GM18520 (cell line): ENCODE data around the gene LYPD1.
"Not testable (repeated sequence)": the region's sequence is repeated elsewhere in the genome, so short reads cannot be mapped to it uniquely, and the experiment has no call there.

Experiments used
- ATAC-seq: cut with Tn5 transposase; IDR thresholded peaks from one replicate; pipeline ENCODE4 v1.9.1; 2021; ENCODE audit not compliant: unreplicated experiment

The LYPD1 gene, protein sequence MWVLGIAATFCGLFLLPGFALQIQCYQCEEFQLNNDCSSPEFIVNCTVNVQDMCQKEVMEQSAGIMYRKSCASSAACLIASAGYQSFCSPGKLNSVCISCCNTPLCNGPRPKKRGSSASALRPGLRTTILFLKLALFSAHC

DNA sequence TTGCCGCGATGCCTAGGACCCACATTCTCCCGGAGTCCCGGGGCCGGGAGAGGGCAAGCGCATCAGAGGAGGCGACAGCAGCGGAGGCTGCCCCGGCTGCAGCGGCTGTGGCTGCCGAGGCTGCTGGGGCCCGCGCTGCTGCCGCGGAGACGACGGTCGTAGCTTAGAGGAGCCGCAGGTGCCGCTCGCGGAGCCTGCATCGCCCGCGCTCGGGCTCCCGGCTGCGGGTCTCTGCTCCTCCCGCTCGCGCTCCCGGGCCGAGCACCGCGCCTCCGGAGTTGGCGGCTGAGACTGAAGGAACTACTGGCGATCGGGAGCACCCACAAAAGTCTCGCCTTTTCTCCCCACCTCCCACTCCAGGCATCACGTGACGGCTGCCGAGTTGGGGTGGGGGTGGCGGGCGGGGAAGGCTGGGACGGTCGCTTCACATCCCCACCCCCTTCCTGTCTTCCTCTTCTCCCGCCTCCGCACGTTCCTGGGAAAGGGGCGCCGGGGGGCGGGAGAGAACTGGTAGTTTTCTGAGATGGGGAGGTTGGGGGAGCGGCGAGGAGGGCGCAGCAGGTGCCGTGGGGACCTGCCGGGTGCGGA lies at the start of gene LYPD1:
TSS of gene LYPD1 (minus strand) at position 298 of the 588 bp plus-strand sequence. CDS start at position 25, 273 bp downstream.
- no peak for ATAC-seq

DNA sequence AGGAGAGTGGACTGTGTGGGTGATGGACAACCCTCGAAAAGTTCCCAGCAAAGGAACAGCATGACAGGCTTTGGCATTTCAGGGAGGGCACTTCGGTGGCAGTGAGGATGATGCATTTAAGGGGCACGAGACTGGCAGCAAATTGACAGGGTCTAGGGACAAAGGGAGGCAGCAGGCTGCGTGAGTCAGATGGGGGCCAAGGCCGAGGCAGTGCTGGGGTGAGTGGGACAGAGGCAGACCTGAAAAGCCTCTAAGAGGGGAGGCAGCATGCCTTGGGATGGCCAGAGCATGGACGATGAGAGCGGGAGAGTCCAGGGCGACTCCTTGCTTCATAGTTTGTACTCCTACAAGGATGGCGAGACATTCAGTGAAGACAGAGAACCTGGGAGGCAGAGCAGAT lies 49.5 kb upstream of the LYPD1 start:
- no peak for ATAC-seq

DNA sequence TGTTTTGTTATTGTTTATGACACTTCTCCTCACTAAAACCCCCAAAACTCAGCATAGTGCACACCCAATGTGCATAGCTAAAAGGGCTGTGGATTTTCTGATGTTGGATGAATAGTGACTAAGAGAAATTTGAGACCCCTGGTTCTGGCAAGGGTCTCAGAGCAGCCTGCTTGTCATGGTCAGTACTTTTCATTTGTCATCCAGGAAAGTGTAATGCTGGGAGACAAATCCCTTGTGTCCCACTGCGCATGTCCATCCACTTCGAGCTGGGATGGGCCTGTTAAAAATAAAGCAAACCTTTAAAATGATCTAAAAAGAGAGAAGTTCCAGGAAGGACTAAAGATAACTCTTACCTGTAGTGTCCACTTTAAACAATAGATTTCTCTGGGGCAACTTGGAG lies 46.9 kb upstream of the LYPD1 start:
- ATAC-seq: no peak

DNA sequence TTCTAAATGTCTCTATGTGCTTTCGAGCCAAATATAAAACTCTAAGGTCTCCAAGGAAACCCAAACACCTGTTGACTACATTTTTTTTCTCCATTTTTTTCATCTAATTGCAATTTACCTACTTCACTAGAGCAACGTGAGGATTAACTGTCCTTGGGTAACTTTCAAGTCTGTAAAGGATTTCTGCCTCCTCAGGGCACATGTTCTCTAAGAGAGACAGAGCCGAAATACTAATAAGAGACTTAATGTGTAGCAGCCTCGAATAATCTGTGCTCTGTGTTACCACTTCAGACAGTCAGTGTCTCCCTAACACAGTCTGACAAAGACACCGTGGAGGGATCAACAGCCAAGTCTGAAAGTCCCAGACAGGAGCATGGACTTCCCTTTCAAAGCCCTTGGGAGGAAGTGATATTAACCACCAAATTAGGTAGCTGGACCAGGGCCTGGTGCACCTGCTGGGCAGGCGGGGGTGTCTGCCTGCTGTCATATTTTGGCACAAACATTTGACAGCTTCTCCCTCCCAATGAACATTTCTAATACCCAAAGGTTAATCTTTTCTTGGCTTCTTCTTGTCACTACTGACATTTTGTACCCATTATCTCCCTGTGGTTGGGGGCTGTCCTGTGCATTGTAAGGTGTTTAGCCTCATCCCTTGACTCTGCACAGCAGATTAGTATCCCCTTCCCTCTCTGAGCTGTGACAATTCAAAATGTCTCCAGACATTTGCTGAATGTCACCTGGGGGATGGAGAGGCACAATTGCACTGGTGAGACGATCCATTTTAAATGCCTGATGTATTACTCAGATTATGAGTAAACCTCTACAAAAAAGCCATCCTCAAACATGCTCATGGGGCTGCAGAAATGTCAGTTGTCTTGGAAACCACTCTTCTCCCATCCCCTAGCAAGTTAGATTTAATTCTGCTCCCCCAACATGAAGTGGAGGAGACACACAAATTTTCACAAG lies 45.7 kb upstream of the LYPD1 start:
- ATAC-seq: no peak

DNA sequence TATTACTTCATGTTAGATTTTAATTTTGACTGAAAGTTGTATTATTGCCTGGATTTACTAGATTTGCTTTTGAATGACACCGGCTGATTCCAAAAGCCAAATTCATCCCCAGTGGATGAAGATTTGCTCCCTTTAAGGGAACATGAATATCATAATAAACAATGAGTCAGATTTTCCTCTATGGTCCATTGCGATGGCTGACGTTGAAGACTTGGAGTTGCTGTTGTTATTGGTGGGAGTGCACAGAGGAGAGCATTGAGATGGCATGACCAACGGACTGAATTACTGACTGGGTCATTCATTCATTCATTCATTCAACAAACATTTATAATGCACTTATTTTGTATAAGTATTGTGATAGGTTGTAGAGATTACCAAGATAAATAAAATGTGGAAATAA lies 33.4 kb upstream of the LYPD1 start:
- no peak for ATAC-seq

DNA sequence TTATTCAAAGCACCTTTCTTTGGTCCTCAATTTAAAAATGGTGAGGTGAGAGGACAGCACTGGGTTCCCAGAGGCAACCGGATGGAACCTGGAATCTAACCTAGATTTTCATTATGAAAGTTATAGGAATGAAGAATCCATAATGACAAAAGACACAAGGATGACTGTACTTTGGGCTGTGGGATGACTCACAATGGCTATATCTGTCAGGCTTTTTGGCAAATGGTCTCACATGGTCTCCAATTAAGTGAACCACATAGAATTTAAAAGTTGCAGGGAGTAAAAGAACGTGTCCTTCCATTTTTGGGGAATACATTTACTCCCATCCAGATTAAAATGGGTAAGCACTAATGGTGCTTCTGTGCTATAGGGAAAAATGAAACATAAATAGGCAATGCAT lies 31.8 kb upstream of the LYPD1 start:
- ATAC-seq: no peak

DNA sequence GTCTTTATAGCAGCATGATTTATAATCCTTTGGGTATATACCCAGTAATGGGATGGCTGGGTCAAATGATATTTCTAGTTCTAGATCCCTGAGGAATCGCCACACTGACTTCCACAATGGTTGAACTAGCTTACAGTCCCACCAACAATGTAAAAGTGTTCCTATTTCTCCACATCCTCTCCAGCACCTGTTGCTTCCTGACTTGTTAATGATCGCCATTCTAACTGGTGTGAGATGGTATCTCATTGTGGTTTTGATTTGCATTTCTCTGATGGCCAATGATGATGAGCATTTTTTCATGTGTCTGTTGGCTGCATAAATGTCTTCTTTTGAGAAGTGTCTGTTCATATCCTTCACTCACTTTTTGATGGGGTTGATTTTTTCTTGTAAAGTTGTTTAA lies 29.8 kb upstream of the LYPD1 start:
- not testable (repeated sequence) for ATAC-seq

DNA sequence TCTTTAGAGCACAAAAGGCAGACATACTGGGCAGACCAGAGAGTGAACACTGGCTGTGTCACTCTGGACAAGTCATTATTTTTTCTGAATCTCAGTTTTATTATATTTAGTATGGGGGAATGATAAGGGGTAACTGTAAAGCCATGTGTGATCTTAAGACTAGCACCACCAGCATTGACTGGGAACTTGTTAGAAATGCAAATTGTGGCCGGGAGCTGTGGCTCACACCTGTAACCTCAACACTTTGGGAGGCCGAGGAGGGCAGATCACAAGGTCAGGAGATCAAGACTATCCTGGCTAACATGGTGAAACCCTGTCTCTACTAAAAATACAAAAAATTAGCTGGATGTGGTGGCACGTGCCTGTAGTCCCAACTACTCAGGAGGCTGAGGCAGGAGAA lies 28.3 kb upstream of the LYPD1 start:
- peak; percentile 67 for ATAC-seq

DNA sequence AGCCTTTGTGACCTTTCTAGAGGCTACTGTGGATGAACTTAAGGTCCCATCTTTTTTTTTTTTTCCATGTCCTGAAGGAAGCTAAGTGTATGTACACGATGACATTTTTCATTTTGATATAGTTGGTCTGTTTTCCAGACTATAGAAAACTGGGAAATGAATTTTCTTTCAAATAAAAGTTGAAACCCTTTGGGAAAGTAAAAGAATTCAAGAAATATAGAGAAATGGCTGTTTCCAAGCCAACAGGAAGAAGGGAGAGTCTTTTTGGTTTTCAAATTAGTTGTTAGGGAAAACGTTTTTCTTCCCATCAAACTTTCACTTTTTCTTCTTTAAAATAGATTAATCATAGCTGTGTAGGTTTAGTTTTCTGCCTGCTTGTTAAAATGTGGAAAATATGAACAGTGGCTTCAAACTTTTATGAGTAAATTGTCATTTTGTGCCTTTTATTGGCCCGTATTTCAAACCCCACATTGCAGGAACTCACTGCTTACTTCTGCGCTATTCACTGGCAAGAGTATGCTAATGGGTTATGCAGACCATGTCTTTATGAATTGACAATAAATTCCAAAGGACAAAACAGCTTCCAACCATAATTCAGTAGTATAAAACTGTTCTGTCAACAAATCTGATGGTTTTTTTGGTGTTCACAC lies 27.7 kb upstream of the LYPD1 start:
- no peak for ATAC-seq

DNA sequence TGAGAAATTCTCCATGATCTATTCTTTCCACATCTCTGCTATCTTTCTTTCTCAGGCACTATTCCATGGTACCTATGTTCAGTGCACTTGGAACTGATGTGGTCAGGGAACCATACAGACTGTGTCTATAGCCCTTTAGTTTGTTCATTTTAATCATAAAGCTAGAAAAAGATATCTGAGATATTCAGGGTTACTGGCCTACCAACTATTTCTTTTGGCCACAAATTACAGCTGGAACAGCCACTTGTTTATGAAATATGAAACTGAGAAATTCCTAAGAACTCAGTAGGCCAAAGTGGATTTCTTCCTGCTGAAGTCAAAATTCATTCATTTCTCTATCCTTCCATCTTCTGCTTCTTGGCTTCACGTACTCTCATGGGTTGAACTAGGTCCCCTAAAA lies 22.8 kb upstream of the LYPD1 start:
- no peak for ATAC-seq

DNA sequence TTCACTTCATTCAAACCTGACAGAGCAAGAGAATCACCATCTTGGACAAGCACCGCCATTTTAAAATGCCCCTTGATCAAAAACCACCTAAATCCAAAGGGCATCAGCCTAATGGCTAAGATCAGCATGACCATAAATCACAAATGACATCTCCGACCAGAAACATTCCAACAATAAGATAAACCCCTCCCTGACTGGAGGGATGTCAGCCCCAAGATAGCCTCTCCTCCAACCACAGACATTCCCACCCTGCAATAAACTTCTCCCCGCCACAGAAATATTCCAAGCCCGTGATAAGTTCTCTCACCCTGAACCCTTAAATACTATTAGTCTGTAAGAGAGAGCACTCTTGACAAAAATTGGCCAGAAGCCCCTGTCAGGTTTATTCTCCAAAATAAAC lies 21.6 kb upstream of the LYPD1 start:
- no peak for ATAC-seq

DNA sequence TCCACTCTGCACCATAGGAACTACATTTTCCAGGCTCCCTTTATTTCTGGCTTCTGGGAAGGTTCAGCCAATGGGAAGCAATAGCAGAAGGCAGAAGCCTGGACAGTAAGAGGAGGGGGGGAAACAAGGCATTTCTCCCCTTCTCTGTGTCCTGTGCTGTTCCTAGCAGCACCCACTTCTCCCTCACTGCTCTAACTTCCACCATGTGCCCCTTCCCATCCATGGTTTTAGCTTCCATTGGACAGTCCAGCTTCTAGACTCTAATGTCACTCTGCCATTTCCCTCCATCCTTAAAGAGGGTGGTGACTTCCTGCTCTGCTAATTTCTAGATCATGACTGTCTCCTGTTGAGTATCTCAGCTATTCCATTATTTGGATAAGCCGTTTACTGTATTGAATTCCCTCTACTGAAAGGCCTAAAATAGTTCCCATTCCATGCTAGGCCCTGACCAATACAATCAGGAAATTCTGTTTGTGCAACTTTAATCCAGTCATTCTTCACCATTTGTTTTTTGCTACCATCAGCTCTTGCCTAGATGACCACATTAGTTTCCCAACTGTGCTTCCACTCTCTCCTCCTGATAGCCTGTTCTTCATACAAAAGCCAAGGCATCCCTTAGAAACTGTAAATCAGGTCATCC lies 20.8 kb upstream of the LYPD1 start:
- no peak for ATAC-seq

DNA sequence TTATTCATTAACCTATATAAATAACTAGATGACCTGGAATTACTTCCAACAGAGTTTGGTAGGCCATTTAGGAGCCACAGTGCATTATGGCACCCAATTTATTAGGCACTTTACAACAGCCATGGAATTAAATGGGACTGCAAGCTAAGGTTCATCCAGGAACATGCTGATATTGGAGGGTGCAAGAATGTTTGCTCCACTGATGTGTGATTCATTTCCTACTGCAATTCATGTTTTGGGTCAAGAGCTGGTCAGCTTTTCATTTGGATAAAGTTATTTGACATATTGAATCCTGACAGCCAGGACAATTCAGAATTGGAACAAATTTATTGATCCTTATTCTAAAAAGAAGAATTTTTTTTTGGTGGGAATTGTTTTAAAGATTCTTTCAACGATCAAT lies 11.8 kb upstream of the LYPD1 start:
- ATAC-seq: no peak

DNA sequence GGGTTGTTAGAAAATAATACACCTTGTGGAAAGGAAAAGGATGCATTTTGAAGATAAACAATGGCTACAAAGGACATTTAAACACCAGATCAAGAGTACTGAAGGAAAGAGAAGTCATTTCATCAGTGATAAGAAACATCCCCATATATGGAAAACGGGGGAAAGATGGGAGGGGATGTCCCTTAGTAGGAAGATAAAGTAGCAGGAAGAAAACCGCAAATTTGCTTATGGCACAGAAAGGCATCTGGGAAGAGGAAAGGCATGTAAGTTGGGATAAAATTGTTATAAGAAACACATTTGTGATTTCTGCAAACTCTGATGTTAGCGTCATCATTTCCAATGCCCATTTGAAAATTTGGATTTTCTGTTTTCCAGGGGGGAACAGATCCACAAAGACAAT lies 10.5 kb upstream of the LYPD1 start:
- no peak for ATAC-seq

DNA sequence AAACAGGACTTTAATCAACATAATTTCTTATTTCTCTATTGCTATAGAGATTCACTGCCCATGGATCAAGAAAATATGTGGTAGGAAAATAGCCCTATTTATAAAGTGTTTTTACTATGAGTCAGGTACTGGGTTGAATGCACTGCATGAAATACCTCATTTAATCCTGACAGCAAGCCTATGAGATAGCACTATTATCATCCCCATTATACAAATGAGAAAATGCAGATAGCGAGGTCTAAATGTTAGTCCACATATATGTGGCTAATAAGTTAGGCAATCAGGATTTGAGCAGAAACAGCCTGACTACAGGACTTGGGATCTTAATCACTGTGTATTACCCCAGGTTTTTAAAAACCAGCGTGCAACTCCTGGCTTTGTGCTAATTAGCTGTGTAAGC lies 8.5 kb upstream of the LYPD1 start:
- no peak for ATAC-seq

DNA sequence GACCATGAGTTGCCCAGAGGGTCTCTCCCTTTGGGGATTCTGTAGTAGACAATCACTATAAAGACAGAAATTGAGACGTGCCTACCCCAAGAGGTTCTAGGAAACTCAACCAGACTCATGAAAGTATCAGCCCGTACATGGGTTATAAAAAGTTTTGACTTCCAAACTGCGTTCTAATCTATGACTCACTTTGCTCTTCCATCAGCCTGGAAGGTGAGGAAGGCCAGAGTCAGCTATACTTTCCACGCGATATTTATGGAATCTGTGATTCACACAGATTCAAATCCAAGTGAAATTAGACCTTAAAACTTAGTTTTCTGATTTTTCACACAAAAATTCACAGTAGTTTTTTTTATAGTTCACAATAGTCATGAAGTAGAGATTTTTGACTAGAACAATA lies 7.7 kb upstream of the LYPD1 start:
- no peak for ATAC-seq

DNA sequence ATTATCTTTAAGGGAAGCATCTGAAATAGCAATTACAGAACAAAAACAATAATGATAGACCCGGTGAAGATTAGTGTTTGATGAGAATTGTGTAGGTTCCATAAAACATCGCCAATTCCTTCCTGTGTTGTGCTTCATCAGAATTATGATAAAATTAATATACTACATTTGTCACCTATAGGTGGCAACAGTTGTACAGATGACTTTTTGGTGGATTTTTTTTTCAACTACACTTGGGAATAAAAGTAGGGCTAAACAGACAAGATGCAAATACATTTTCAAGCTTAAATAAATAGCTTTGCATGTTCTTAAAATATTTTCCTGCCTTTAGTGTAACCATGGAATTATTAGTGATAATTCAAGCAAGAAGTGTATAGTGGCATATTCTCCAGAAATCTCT lies 7.0 kb upstream of the LYPD1 start:
- no peak for ATAC-seq

DNA sequence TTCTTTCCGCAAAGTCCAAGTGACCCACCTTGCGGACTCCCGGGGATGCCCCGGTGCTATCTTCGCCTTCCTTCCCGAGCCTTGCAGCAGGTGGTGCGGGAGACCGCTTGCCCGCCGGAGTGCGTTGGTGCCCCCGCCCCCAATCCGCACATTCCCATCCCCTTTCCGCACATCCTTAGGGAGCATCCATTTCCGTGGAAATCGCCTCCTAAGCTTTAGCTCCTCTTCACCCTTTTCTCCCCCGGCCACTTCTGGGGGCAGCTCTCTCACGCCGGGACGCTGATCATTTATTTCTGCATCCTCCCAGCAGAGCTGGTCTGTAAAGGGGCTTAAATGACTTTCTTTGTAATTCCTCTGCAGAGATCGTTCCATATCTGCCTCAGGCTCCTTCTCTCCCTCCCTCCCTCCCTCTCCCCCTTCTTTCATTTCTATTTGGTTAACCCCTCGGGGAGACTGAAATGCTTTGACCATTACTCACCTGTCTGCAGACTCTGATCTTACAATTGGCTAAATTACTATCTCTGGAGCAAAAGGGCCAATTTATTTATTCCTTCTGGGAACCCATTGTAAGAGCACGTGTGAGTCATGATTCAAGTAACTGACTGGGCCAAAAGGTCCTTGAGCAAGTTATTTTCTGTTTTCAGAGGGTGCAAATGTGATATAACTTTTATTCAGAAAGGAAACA lies 1.3 kb upstream of the LYPD1 start:
- no peak for ATAC-seq

DNA sequence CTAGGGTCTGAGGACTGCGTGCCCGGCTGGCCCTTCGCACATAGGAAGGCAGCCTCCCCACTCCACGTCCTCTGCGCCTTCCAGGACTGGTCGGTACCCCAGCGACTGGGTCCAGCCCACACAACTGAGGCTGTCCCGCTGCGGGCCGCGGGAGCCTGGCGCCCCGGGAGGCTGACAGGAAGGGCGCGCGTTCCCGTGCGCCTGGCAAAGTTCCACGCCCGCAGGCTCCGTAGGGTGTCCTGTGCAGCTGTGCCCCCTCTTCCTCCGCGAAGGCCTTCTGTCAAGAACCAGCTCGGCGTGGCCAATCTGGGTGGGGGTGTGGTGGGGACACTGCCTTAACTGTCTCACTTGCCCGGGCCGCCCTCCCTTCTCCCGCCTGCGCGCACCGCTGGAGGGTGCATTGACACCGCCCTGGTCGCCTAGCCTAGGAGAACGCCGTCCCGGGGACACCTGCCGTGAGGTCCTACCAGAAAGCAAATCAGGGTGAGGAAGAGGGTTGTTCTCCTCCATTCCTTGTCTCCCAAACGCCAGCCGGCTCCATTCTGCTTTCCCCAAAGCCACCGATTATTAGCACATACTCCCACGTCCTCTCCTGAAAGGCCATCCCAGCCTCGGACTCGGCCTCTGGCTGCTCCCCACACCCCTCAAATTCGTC lies 618 bp upstream of the LYPD1 start:
- no peak for ATAC-seq
